Ishikawa (cell line): ENCODE data around the gene THAP8.

Experiments used
- CEBPB ChIP-seq: IDR thresholded peaks from 2 replicates; pipeline ENCODE4 v1.6.1; 2012
- CREB1 ChIP-seq: IDR thresholded peaks from 2 replicates; pipeline ENCODE4 v1.6.1; 2012; ENCODE audit warnings: low read depth
- EGR1 ChIP-seq: IDR thresholded peaks from 2 replicates; pipeline ENCODE4 v1.6.1; 2012
- EP300 ChIP-seq: IDR thresholded peaks from 2 replicates; pipeline ENCODE4 v1.6.1; 2012; ENCODE audit warnings: borderline replicate concordance
- FOXM1 ChIP-seq: IDR thresholded peaks from 2 replicates; pipeline ENCODE4 v1.6.1; 2012; ENCODE audit warnings: low read depth, borderline replicate concordance
- NFIC ChIP-seq: IDR thresholded peaks from 2 replicates; pipeline ENCODE4 v1.6.1; 2012
- RAD21 ChIP-seq: IDR thresholded peaks from 2 replicates; pipeline ENCODE4 v1.6.1; 2012; ENCODE audit warnings: low read depth
- TAF1 ChIP-seq: IDR thresholded peaks from 2 replicates; pipeline ENCODE4 v1.6.1; 2012; ENCODE audit warnings: low read depth, mild to moderate bottlenecking
- TCF12 ChIP-seq: IDR thresholded peaks from 2 replicates; pipeline ENCODE4 v1.6.1; 2012; ENCODE audit warnings: low read depth
- TEAD4 ChIP-seq: IDR thresholded peaks from 2 replicates; pipeline ENCODE4 v1.6.1; 2012
- YY1 ChIP-seq: IDR thresholded peaks from 2 replicates; pipeline ENCODE4 v1.6.1; 2012; ENCODE audit warnings: low read depth
- ZBTB7A ChIP-seq: IDR thresholded peaks from 2 replicates; pipeline ENCODE4 v1.6.1; 2012; ENCODE audit warnings: low read depth
- TF ChIP-seq, protein P1 (sequence below): IDR thresholded peaks from 2 replicates; pipeline ENCODE4 v1.6.1; 2012
- TF ChIP-seq, protein P2 (sequence below): IDR thresholded peaks from 2 replicates; pipeline ENCODE4 v1.6.1; 2012
- TF ChIP-seq, protein P3 (sequence below): IDR thresholded peaks from 2 replicates; pipeline ENCODE4 v1.6.1; 2012; ENCODE audit warnings: low read depth, mild to moderate bottlenecking

The THAP8 gene

DNA sequence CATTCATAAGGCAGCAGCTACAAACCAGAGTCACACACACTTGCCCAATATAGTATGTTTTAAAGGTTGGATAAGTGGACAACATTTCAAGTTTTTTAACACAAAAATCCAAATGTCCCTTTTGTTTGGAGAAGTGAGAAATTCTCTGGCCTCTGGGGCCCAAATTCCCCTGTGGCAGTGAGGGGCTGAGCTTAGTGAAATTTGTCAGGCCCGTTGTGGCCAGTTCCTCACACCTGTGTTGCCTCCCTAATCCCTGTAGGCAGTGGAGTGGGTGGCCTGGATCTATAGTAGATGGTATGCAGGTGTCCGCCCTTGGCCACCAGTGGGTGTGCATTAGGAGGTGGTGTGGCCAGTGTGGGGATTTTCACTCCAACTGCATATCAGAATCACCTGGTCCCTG is 7.3 kb upstream of the THAP8 start:
- TF ChIP-seq TCF12 (no peak), EGR1 (no peak), EP300 (no peak), CREB1 (no peak), TAF1 (no peak), RAD21 (no peak), FOXM1 (no peak), YY1 (no peak), ZBTB7A (no peak), NFIC (no peak), TEAD4 (no peak)
- TF ChIP-seq, protein P1, sequence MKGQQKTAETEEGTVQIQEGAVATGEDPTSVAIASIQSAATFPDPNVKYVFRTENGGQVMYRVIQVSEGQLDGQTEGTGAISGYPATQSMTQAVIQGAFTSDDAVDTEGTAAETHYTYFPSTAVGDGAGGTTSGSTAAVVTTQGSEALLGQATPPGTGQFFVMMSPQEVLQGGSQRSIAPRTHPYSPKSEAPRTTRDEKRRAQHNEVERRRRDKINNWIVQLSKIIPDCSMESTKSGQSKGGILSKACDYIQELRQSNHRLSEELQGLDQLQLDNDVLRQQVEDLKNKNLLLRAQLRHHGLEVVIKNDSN: no peak
- TF ChIP-seq, protein P2, sequence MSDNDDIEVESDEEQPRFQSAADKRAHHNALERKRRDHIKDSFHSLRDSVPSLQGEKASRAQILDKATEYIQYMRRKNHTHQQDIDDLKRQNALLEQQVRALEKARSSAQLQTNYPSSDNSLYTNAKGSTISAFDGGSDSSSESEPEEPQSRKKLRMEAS: no peak

DNA sequence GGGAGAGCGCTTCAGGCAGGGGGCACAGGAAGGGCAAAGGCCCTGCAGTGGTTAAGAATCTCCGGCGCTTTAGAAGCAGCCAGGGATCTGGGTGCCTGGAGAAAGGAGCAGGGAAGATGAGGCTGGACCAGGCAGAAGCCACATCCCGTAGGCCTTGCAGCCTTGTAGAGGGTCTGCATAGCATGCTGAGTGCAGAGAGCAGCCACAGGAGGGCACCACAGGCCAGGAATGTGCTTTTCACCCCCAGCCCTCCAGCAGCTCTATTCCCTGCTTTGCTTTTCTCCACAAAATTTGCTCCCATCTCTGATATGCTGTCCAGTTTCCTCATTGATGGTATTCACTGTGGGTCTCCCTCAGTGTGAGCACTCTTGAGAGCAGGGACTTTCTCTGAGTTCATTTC is 6.3 kb upstream of the THAP8 start:
- TF ChIP-seq RAD21: peak; percentile 39
- TF ChIP-seq CEBPB: no peak
- TF ChIP-seq, protein P3, sequence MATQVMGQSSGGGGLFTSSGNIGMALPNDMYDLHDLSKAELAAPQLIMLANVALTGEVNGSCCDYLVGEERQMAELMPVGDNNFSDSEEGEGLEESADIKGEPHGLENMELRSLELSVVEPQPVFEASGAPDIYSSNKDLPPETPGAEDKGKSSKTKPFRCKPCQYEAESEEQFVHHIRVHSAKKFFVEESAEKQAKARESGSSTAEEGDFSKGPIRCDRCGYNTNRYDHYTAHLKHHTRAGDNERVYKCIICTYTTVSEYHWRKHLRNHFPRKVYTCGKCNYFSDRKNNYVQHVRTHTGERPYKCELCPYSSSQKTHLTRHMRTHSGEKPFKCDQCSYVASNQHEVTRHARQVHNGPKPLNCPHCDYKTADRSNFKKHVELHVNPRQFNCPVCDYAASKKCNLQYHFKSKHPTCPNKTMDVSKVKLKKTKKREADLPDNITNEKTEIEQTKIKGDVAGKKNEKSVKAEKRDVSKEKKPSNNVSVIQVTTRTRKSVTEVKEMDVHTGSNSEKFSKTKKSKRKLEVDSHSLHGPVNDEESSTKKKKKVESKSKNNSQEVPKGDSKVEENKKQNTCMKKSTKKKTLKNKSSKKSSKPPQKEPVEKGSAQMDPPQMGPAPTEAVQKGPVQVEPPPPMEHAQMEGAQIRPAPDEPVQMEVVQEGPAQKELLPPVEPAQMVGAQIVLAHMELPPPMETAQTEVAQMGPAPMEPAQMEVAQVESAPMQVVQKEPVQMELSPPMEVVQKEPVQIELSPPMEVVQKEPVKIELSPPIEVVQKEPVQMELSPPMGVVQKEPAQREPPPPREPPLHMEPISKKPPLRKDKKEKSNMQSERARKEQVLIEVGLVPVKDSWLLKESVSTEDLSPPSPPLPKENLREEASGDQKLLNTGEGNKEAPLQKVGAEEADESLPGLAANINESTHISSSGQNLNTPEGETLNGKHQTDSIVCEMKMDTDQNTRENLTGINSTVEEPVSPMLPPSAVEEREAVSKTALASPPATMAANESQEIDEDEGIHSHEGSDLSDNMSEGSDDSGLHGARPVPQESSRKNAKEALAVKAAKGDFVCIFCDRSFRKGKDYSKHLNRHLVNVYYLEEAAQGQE: no peak

DNA sequence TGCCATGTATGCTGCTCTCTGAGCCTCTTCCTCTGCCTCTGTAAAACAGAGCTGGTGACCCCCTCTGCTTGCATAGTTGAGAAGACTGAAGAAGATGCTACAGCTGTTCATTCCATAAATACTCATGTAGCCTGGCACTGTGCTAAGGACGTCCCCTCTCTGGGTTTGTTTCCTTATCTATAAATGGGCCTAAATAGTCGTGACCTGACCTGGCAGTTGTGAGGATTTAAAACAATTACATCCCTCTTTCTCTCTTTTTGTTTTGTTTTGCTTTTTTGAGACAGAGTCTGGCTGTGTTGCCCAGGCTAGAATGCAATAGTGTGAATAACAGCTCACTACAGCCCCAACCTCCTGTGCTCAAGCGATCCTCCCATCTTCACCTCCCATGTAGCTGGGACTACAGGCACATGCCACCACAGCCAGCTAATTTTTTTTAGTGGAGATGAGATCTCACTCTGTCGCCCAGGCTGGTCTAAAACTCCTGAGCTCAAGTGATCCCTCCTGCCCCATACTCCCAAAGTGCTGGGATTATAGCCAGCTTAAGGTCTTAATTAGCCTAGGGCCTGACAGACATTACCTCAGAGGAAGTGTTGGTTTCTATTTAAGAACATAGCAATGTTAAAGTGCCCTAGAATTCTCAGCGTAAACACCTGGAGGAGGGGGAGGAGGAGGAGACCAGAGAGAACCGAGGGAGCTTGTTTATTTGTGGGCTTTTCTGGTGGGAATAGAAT is 5.3 kb upstream of the THAP8 start:
- TF ChIP-seq, protein P3: no peak
- TF ChIP-seq TCF12 (no peak), TEAD4 (no peak), TAF1 (no peak), RAD21 (no peak), NFIC (no peak), FOXM1 (no peak), ZBTB7A (no peak), CEBPB (no peak), EP300 (no peak), CREB1 (no peak)
- TF ChIP-seq, protein P2: no peak
- TF ChIP-seq, protein P1: no peak

DNA sequence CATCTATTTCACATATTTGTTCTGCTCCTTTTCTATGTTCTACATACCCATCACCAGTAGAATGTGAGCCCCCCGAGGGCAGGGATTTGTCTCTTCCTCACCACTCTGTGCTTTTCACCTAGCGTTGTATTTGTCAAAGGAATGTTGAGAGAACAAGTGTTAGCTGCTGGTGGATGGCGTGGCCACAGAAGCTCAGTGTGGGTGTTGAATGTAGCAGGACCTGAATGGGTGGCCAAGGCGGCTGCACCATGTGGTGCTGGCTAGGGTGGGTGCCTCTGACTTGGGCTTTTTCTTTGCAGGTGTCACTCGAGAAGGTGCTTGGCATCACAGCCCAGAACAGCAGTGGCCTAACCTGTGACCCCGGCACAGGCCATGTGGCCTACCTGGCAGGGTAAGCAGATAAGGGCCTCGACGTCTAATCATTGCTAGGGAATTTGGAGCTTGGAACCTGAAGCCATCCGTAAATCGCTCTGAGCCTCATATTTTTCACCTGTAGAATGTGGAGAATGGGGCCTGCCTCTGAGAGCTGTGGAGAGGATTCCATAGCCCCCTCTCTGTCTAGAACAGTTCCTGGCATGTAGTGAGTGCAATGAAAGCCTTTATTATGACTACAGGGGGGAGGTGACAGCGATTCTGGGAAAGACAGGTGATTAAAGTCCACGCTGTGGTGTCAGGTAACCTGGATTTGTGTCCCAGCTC is 4.5 kb upstream of the THAP8 start:
- TF ChIP-seq NFIC: no peak
- TF ChIP-seq EP300: no peak
- TF ChIP-seq, protein P2: no peak
- no peak for TF ChIP-seq EGR1
- TF ChIP-seq CREB1: no peak
- TF ChIP-seq, protein P1: no peak
- no peak for TF ChIP-seq FOXM1
- TF ChIP-seq RAD21: no peak
- no peak for TF ChIP-seq TEAD4
- no peak for TF ChIP-seq TCF12
